Subcutaneous adipose tissue (tissue), 4 donors: ENCODE results near the gene SPATA16. TPM values are rescaled to one million over a fixed set of nuclear protein-coding genes. Genes with fewer than 3 reads are reported as not detected.

Experiments
- total RNA-seq, 4 donors: library from RNA; depleted of rRNA; stranded (reverse); fragments of >200 nt; gene quantifications; one replicate each; pipeline ENCODE4 v1.1.0, GENCODE V29; 2016
- TF ChIP-seq, protein P1 (sequence below): fragments of 450-650 bp; IDR thresholded peaks from one replicate; pipeline ENCODE4 v1.5.1; 2016; ENCODE audit warnings: low read depth, mild to moderate bottlenecking, control low read depth, antibody characterized with exemption, moderate library complexity

Gene SPATA16
- total RNA-seq, 4 donors from 2014 or later: not detected

DNA sequence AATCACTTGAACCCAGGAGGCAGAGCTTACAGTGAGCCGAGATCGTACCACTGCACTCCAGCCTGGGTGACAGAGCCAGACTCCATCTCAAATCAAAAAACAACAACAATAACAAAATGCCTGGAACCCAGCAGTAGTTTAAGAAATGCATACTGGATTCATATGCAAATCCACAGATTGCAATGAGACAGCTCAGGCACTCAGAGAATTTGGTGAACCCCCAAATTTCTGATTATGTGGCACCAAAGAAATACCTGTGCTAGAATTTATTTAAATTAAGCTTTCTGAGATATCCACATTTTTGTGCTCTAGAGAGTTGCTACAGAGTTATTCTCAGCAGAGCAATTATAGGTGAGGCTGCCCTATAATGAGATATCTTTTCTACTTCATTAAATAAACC, 29.7 kb downstream of the SPATA16 start:
- TF ChIP-seq, protein P1, sequence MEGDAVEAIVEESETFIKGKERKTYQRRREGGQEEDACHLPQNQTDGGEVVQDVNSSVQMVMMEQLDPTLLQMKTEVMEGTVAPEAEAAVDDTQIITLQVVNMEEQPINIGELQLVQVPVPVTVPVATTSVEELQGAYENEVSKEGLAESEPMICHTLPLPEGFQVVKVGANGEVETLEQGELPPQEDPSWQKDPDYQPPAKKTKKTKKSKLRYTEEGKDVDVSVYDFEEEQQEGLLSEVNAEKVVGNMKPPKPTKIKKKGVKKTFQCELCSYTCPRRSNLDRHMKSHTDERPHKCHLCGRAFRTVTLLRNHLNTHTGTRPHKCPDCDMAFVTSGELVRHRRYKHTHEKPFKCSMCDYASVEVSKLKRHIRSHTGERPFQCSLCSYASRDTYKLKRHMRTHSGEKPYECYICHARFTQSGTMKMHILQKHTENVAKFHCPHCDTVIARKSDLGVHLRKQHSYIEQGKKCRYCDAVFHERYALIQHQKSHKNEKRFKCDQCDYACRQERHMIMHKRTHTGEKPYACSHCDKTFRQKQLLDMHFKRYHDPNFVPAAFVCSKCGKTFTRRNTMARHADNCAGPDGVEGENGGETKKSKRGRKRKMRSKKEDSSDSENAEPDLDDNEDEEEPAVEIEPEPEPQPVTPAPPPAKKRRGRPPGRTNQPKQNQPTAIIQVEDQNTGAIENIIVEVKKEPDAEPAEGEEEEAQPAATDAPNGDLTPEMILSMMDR: no peak

GRCh38 chr3:173109143-173109542, 31.9 kb downstream of the SPATA16 start:
- TF ChIP-seq, protein P1: no peak

DNA sequence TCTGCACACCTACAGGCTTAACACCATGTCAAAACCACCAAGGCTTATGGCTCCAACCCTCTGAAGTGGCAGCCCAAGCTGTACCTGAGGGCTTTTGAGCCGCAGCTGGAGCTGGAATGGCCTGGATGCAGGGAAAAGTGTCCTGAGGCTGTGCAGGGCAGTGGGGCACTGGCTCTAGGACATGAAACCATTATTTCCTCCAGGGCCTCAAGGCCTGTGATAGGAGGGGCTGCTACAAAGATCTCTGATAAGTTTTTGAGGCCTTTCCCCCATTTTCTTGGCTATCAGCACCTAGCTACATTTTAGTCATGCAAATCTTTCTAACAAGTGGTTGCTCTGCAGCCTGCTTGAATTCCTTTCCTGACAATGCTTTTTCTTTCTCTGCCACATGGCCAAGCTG, 37.6 kb downstream of the SPATA16 start:
- TF ChIP-seq, protein P1: no peak

DNA sequence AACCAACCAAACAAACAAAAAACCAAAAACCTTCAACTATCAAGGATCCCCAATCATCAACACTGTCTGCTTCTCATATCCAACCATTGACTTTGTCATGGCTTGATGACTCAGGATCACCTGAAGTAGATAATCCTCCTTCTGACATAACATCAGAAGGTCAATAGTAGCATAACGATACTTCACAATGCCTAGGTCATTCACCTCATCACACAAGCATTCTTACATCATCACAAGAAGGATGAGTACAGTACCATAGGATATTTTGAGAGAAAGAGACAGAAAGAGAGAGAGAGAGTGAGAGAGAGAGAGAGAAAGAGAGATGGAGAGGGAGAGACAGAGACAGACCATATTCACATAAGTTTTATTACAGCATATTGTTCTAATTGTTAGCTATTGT, 42.1 kb downstream of the SPATA16 start:
- TF ChIP-seq, protein P1: no peak

- TF ChIP-seq, protein P1: no peak
Measured at GRCh38 chr3:173096994-173097785, 43.8 kb downstream of the SPATA16 start.

- TF ChIP-seq, protein P1: no peak
Measured at GRCh38 chr3:173096140-173096539, 44.9 kb downstream of the SPATA16 start.

GRCh38 chr3:173092038-173092437, 49.0 kb downstream of the SPATA16 start:
- TF ChIP-seq, protein P1: no peak
